Purkinje cell (primary cell): ENCODE measurements around the gene CHD5. TPM values are rescaled to one million over a fixed set of nuclear protein-coding genes. Genes with fewer than 3 reads are reported as not detected.

Experiments
- polyA plus RNA-seq: library from polyadenylated mRNA; unstranded; fragments of >200 nt; fragmentation: Nextera tagmentation; gene quantifications from 2 replicates; pipeline ENCODE4 v1.2.1, GENCODE V29; 2014

Gene CHD5
- polyA plus RNA-seq, result 0.55 and 8.3 TPM in 2 replicates

DNA sequence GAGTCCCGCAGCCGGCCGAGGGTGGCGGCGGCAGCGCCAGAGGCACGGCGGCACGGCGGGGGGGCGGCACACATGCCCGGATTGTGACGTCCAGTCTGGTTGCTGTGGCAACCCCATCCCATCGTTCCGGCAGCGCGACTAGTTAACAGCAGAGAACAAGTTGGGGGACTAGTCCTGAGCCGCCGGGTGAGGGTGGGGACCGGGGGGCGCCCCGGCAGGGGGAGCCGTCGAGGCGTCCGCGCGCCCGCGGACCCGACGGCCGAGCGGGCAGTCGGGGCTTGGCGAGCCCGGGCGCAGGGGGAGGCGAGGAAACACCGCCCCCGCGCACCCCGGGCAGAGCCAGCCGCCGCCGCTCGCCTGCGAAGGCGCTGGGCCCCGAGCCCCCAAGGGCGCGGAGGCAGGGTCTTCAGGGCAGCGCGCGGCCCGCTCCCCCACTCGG is at the start of gene CHD5:
Gene CHD5 (minus strand): TSS at position 54 of the 439 bp plus-strand sequence. CDS start 298 bp downstream, outside the sequence.

DNA sequence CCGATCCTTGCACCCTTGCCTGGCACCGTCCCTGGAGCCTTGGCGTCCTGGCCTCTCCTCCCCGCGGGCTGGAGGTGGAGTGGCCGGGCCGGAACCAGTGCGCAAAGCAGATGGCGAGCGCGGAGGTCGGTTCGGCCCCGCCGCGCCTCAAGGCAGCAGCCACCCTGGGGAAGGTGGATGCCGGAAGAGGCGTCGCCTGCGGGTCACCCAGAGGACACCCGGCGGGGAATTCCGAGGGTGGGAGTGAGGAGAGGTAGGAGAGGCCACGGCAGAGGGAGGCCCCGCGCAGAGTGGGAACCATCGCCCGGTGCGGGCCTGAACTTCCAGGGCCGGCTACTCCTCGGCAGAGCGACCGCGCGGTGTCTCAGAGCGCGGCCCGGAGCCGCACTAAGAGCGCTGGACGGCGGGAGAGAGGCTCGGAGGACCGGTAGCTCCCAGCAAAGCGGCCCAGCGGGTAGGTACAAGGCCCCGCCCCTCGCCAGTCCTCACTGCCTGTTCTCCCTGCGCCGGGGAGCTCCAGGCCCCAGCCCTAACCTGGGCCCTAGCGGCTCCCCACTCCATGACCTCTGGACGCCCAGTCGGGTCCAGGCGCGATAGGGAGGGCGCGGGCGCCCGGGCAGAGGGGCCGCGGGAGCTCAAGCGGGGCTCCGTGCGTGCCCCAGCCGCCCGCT is 25.9 kb upstream of the CHD5 start, which contains the start of gene RNF207:
Gene RNF207 (plus strand): TSS at position 271 of the 671 bp plus-strand sequence. CDS start 417 bp downstream, outside the sequence.

DNA sequence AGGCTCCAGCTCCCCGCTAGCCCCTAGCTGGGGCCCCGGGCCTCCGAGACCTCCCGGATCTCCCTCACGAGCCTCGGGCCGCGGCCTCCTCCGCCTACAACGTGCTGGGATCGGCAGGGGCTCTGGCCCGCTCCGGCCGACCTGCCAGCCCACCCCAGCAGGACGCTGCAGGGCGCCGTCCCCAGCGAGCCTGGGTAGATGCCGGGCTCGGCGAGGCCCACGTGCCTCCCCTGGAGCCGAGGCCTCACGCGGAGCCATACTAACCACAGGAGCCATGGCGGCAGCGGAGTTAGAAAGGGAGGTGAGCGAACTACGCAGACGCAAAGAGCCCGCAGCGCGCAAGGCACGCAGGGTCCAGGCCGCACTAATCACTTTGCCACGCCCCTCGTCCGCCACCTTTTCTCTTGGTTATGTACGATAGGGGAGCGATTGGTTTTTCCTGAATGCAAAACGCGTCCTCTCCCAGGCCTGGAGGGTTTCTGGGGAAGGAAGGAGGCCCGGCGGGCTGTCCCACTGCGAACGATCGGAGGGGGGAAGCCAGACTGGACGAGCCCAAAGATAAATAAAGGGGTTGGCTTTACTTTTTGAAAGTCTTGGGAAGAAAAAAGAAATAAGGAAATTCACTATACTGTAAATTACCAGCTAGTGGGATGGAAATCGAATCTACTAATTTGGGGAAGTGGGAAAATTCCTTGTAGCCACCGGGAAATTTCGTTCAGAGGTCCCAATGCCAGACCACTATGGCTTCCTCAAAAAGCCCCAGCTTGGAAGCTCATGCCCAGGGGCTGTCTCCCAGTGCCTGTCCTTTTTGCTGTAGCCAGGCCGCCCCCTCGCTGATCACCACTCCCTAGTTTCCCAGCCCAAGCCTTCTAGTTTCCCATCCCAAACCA is 19.4 kb upstream of the CHD5 start, which contains the start of gene RPL22:
Gene RPL22 (minus strand): TSS at position 298 of the 890 bp plus-strand sequence. CDS start 22 bp downstream, at position 276.

Other genes starting within 250 kb of the CHD5 start
- 0.48 and 1.2 TPM in 2 replicates for gene NPHP4, start 187.9 kb downstream of the CHD5 start, polyA plus RNA-seq
- 4.5 and 11.1 TPM in 2 replicates for gene KCNAB2, start 134.4 kb downstream of the CHD5 start, polyA plus RNA-seq
- gene RPL22, start 19.3 kb upstream of the CHD5 start, polyA plus RNA-seq, result 167 and 173 TPM in 2 replicates
- gene RNF207, start 25.8 kb upstream of the CHD5 start, polyA plus RNA-seq, result 3.3 and 6.0 TPM in 2 replicates
- gene ICMT, start 55.6 kb upstream of the CHD5 start, polyA plus RNA-seq, result 123 and 159 TPM in 2 replicates
- not detected in 2 replicates for gene HES3, start 63.9 kb upstream of the CHD5 start, polyA plus RNA-seq
- not detected in 2 replicates for gene GPR153, start 80.8 kb upstream of the CHD5 start, polyA plus RNA-seq
- 153 and 161 TPM in 2 replicates for gene ACOT7, start 213.4 kb upstream of the CHD5 start, polyA plus RNA-seq
- not detected in 2 replicates for gene HES2, start 239.6 kb upstream of the CHD5 start, polyA plus RNA-seq
- gene ESPN, start 244.5 kb upstream of the CHD5 start, polyA plus RNA-seq, result 5.3 and 10.1 TPM in 2 replicates